HG03025 (cell line): Measurements from ENCODE around the gene JARID2.

Source experiments
- ATAC-seq: cut with Tn5 transposase; IDR thresholded peaks from one replicate; pipeline ENCODE4 v1.9.1; 2021; ENCODE audit warnings: mild to moderate bottlenecking, moderate library complexity; ENCODE audit not compliant: unreplicated experiment, low FRiP score

The JARID2 gene

DNA sequence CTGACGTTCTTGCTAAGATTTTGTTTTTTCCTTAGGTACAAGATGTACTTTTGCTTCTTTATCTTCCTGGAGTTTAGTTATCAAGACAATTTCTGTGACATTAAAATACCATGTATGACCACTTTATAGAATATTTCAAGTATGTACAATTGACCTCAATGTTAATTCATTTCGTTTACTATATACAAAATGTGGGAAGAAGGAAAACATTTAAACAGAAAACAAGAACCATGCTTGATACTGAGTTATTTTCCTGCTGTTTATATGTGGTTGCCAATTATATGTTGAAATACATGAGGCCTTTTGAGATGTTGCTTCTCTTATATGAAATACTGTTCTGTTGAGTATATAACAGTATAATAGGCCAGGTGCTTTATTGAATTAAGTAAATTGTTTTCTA, 184.3 kb downstream of the JARID2 start:
- no peak for ATAC-seq

- no peak for ATAC-seq
Measured at GRCh38 chr6:15430931-15431405, 185.1 kb downstream of the JARID2 start.

- ATAC-seq: no peak
Measured at GRCh38 chr6:15431762-15432483, 186.1 kb downstream of the JARID2 start.

- ATAC-seq: no peak
Measured at GRCh38 chr6:15433511-15433861, 187.6 kb downstream of the JARID2 start.

DNA sequence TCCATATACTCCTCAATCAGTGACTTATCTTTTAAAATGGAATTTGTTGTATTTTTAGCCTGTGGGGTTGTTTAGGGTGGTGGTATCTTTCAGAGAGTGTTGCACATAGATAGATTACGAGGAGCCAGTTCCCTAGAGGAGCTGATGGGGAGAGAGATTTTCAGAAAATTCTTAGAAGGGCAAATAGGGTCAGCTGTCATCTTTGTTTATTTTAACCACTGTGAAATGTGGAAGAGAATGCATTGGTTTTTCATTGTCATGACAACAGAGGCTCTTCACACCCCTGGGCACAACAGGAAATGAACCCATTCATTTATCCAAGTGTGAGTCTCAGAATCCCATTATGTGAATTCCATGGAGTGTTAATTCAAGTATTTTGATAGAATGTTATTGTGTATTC, 188.4 kb downstream of the JARID2 start:
- ATAC-seq: no peak

- no peak for ATAC-seq
Measured at GRCh38 chr6:15434823-15435380, 189.0 kb downstream of the JARID2 start.

- no peak for ATAC-seq
Measured at GRCh38 chr6:15435468-15435867, 189.6 kb downstream of the JARID2 start.

DNA sequence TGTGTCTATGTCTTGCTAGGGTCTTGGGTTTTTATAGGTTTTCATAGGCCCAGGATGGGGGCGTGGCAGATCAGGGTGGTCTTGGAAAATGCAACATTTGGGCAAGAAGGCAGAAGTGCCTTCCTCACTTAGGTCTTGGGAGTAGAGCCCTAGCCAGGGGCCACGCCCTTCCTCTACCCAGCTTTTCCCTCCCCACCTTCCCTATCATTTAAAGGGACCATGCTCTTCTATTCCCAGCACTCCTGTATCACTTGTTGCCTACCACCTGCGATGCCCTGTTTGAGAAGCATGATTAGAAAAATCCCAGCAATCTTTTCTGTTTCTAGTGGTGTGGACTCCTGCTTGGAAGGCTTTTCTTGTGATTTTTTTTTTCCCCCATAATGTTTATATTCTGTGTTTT, 190.6 kb downstream of the JARID2 start:
- ATAC-seq: no peak

DNA sequence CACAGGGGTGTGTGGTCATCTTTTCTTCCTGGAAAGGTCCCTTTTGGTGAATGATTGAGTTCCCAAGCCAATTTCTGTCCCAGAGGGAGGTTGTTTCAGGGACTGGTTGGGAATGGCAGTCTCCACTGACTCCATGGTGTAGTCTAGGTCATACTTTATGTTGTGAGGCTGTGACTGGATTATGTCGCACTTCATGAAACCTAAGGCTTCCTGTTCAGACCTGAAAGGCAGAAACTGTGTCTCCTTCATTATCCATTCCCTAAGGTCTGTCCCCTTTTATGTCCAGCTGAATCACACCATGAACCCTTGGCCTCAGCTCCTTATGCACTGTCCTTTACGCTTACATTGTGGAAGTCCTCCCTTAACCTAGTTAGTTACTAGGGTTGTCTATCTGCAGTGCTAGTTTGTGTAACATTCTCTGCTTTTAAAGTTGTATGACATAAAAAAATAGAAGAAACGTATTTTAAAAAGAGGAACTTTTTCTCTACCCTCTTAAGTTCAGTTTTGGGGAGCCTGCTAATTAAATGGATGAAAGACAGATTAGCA, 191.3 kb downstream of the JARID2 start:
- no peak for ATAC-seq

GRCh38 chr6:15439410-15440025, 193.6 kb downstream of the JARID2 start:
- no peak for ATAC-seq

GRCh38 chr6:15440040-15440439, 194.2 kb downstream of the JARID2 start:
- no peak for ATAC-seq

DNA sequence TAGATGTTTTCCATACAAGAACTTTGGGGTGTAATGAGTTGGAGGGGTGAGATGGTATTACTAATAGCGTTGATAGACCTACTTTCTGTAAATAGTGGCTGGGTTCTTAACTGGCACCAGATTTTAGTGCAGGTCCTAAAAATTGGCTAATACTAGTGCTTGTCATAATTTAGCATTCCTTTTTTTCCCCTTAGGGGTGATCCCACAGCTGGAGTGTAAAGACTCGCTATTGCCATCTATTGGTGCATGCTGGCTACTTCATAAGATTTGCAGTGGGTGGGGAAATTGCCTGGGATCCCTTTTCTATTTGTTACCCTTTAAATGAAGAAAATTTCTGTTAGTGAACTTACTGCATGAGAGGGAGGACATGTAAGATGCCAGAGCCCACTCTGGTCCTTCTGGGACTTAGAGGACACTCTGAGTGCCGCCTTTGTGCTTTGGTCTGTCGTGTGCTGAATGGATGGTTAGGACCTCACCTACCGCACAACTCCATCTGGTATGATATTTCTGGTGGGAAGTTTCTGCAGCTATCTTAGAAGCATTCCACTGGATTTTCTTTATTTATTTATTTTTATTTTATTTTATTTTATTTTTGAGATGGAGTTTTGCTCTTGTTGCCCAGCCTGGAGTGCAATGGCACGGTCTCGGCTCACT, 195.5 kb downstream of the JARID2 start:
- no peak for ATAC-seq

DNA sequence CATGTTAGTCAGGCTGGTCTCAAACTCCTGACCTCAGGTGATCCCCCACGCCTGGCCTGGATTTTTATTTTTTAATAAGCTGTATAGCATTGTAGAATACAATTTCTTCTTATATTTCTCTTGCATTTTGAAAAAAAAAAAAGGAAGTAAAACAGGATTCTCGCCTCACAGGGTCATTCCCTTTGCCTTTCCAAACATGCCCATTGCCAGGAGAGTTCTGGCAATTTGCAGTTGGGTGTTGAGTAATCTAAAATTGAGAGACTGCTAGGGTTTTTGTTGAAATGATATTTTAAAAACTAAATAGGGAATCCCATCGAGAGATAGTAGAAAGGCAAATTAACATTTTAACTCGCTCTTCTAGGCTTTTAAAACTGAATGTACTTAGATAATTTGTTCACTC, 196.1 kb downstream of the JARID2 start:
- no peak for ATAC-seq

- ATAC-seq: no peak
Measured at GRCh38 chr6:15442467-15442866, 196.6 kb downstream of the JARID2 start.

GRCh38 chr6:15443119-15443830, 197.4 kb downstream of the JARID2 start:
- ATAC-seq: no peak

DNA sequence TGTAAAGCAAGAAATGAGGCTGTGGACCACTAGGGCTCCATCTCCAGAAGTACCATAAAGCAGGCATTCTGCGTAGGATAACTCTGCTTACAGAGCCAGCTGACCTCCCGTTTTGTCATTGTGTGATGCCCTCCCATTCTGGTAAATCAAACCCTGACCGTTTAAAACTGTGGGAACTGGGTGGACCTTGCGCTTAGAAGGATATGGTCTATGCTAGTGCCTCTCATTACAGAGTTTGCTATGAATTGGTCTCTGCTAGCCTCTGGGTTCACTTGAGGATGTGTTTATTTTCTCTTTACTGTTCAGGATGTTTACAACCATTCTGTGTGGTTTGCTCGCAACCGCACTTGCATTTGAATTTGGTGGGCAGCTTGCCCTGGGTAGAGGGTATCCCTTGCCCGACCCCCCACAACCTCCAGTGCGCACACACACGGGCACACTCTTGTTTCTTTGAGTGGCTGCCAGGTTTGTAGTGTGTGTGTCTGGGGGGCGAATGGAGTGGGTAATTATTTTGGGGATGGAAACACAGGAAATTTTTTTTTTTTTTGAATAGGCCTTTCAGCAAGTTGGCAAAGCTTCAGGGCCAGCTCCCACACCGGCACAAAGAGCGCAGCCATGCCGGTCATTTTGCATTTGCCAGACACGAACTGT, 198.3 kb downstream of the JARID2 start:
- ATAC-seq: no peak

- ATAC-seq: no peak
Measured at GRCh38 chr6:15444881-15445280, 199.0 kb downstream of the JARID2 start.

DNA sequence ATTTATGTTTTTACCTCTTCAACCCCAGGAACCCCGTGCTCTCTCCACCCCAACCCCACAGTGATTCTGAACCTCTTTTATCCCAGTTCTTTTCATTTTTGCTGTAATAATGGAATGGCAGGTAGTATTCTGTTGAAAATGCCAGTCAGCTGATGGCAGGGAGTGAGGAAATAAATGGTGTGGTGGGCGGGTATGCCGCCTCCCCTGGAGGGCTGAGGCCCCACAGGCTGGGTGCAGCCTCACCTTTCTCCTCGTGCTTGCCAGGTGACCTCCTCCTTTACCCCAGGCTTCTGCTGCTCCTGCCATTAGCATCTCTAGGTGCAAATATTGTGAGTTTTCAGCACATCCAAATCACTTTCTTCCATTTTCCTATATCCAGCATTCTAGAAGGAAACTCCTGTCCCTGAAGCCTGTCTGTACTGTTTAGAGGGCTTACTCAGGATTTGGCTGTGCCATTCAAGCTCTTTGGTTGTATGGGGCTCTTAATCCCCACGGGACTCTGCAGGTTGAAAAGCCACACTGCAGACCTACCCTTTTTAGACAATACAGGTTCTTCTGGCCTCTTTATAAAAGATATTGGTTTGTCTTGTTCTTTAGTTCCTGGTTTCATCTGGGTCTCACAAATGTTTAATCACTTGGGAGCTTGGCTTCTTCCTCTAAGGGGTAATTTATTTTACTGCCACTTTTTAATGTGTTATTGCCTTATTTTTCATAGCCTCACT, 201.8 kb downstream of the JARID2 start:
- no peak for ATAC-seq

- ATAC-seq: no peak
Measured at GRCh38 chr6:15449011-15449410, 203.1 kb downstream of the JARID2 start.
